GM12891 (cell line): ENCODE measurements around the gene PSMC1.

Experiments
- POLR2A ChIP-seq: IDR thresholded peaks from 2 replicates; pipeline ENCODE4 v1.6.1; 2011; ENCODE audit warnings: low read depth, low read length, control low read depth
- POLR2AphosphoS5 ChIP-seq: IDR thresholded peaks from 2 replicates; pipeline ENCODE4 v1.6.1; 2011; ENCODE audit warnings: low read depth, low read length, control low read depth
- SPI1 ChIP-seq: IDR thresholded peaks from 2 replicates; pipeline ENCODE4 v1.6.1; 2011; ENCODE audit warnings: low read depth, low read length, control low read depth
- TAF1 ChIP-seq: IDR thresholded peaks from 2 replicates; pipeline ENCODE4 v1.6.1; 2011; ENCODE audit warnings: low read depth, low read length, control low read depth

DNA sequence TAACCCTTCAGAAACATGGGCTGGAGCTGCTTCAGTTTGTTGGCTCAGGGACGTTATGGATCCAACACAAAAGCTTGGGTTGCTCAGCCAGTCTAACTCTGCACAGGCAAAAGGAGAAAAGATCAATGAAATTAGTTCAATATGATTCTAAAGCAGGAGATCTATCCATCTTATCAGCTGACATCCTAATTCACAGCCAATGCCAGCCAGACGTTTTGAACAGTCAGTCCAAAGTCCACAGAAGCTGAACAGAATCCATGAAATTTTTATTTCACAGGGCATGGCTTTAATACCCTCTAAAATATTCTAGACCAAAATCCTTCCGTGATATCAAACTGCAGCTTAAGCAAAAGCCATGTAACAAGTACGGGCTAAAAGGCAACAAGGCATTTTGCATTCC lies 61.7 kb downstream of the PSMC1 start:
- TF ChIP-seq POLR2AphosphoS5 (no peak), TAF1 (no peak), POLR2A (no peak), SPI1 (no peak)
